Measurements from ENCODE around the gene GCA.

GCA gene

GRCh38 chr2:162343824-162344616 lies at the start of gene GCA:
Gene GCA, plus strand, starts transcription at chr2:162344132. Its CDS starts 117 bp downstream, at chr2:162344249.
- peak; percentile 96 for DNase-seq

GRCh38 chr2:162295009-162295408 lies 48.9 kb upstream of the GCA start:
- no peak for DNase-seq

GRCh38 chr2:162297925-162298552 lies 45.9 kb upstream of the GCA start:
- DNase-seq = peak; percentile 48

GRCh38 chr2:162298669-162299335 lies 45.1 kb upstream of the GCA start:
- DNase-seq = no peak

GRCh38 chr2:162300266-162300665 lies 43.7 kb upstream of the GCA start:
- DNase-seq = no peak

- peak; percentile 12 for DNase-seq
Observed at GRCh38 chr2:162301151-162301804, 42.7 kb upstream of the GCA start.

- no peak for DNase-seq
Observed at GRCh38 chr2:162301877-162302276, 42.1 kb upstream of the GCA start.

GRCh38 chr2:162305901-162306300 lies 38.0 kb upstream of the GCA start:
- DNase-seq = no peak

- DNase-seq = no peak
Observed at GRCh38 chr2:162308747-162309503, 35.0 kb upstream of the GCA start.

- no peak for DNase-seq
Observed at GRCh38 chr2:162312853-162313252, 31.1 kb upstream of the GCA start.

- no peak for DNase-seq
Observed at GRCh38 chr2:162315938-162316337, 28.0 kb upstream of the GCA start.

- DNase-seq = no peak
Observed at GRCh38 chr2:162316590-162316989, 27.3 kb upstream of the GCA start.

- no peak for DNase-seq
Observed at GRCh38 chr2:162317058-162317742, 26.7 kb upstream of the GCA start.

GRCh38 chr2:162317861-162318327 lies 26.0 kb upstream of the GCA start:
- no peak for DNase-seq

- DNase-seq = peak; percentile 85
Observed at GRCh38 chr2:162318328-162319180, 25.4 kb upstream of the GCA start, which contains the start of gene IFIH1. Gene IFIH1, minus strand, starts transcription at chr2:162318684. Its CDS starts 377 bp downstream, at chr2:162318307.

- DNase-seq = no peak
Observed at GRCh38 chr2:162320864-162321517, 22.9 kb upstream of the GCA start.

GRCh38 chr2:162324953-162325352 lies 19.0 kb upstream of the GCA start:
- DNase-seq = no peak

GRCh38 chr2:162327134-162327769 lies 16.7 kb upstream of the GCA start:
- DNase-seq = no peak

GRCh38 chr2:162327806-162328205 lies 16.1 kb upstream of the GCA start:
- DNase-seq = no peak
